HG03139 (cell line): ENCODE measurements around the gene DUSP8.
"Not testable (repeated sequence)": the region's sequence is repeated elsewhere in the genome, so short reads cannot be mapped to it uniquely, and the experiment has no call there.

Source experiments
- ATAC-seq: cut with Tn5 transposase; IDR thresholded peaks from one replicate; pipeline ENCODE4 v1.9.1; 2021; ENCODE audit not compliant: unreplicated experiment

Gene DUSP8

GRCh38 chr11:1516273-1517067, 55.6 kb downstream of the DUSP8 start:
- ATAC-seq, result no peak

GRCh38 chr11:1515082-1516060, 56.7 kb downstream of the DUSP8 start:
- no peak for ATAC-seq

- ATAC-seq, result no peak
Observed at GRCh38 chr11:1514336-1515061, 57.6 kb downstream of the DUSP8 start.

GRCh38 chr11:1513326-1514296, 58.5 kb downstream of the DUSP8 start:
- no peak for ATAC-seq

- ATAC-seq, result not testable (repeated sequence)
Observed at GRCh38 chr11:1512531-1513258, 59.4 kb downstream of the DUSP8 start.

GRCh38 chr11:1511937-1512496, 60.1 kb downstream of the DUSP8 start:
- no peak for ATAC-seq

- no peak for ATAC-seq
Observed at GRCh38 chr11:1510928-1511327, 61.1 kb downstream of the DUSP8 start.

GRCh38 chr11:1510351-1510750, 61.7 kb downstream of the DUSP8 start:
- ATAC-seq, result not testable (repeated sequence)

- no peak for ATAC-seq
Observed at GRCh38 chr11:1509626-1510255, 62.3 kb downstream of the DUSP8 start.

- ATAC-seq, result no peak
Observed at GRCh38 chr11:1508986-1509385, 63.1 kb downstream of the DUSP8 start.

- no peak for ATAC-seq
Observed at GRCh38 chr11:1508491-1508891, 63.6 kb downstream of the DUSP8 start.

GRCh38 chr11:1507381-1508140, 64.5 kb downstream of the DUSP8 start:
- no peak for ATAC-seq

- no peak for ATAC-seq
Observed at GRCh38 chr11:1506981-1507380, 65.1 kb downstream of the DUSP8 start.

GRCh38 chr11:1505480-1505879, 66.6 kb downstream of the DUSP8 start:
- ATAC-seq, result no peak

- ATAC-seq, result no peak
Observed at GRCh38 chr11:1504581-1505290, 67.3 kb downstream of the DUSP8 start.

- no peak for ATAC-seq
Observed at GRCh38 chr11:1504138-1504537, 67.9 kb downstream of the DUSP8 start.
